Activated gamma-delta T cell (primary cell): ENCODE results near the gene FANCE.

Experiments used
- DNase-seq: peaks from one replicate; lab custom pipeline; 2025; lab: John Stamatoyannopoulos, UW

FANCE gene

DNA sequence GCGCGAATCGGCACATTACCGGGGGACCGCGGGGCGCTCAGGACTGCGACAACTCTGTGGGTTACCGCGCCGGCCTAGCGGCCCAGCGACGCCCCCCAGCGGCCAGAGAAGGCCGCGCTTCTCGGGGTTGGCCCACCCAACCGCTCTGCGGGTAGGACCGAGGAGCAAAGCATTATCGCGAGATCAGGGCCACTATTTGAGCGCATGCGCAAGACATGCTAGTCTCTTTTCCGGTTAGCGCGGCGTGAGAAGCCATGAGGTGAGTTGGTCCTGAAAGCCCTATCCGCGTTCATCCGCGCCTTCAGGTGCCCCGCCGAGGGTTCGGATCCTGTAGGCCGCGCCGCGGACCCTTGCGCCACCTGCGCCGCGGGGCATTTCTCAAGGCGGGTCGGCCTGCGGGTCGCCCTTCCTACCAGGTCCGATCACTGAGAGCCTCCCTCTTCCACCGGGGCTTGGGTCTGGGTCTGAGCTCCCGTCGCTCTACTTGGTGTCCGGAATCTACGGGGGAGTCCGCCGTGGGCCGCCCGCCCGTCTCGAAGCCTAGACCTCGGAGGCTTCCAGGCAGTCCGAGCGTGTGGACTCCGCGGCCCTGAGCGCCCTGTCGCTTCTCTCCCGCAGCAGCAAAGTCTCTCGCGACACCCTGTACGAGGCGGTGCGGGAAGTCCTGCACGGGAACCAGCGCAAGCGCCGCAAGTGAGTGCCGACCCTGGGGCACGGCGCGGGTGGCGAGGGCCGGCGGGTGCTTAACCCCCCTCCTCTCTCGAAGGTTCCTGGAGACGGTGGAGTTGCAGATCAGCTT, 16.2 kb downstream of the FANCE start, which contains the start of gene RPL10A:
Gene RPL10A, plus strand, starts transcription at position 221 of the 799 bp plus-strand sequence. Its CDS starts 34 bp downstream, at position 255.
- DNase-seq = peak; percentile 82

DNA sequence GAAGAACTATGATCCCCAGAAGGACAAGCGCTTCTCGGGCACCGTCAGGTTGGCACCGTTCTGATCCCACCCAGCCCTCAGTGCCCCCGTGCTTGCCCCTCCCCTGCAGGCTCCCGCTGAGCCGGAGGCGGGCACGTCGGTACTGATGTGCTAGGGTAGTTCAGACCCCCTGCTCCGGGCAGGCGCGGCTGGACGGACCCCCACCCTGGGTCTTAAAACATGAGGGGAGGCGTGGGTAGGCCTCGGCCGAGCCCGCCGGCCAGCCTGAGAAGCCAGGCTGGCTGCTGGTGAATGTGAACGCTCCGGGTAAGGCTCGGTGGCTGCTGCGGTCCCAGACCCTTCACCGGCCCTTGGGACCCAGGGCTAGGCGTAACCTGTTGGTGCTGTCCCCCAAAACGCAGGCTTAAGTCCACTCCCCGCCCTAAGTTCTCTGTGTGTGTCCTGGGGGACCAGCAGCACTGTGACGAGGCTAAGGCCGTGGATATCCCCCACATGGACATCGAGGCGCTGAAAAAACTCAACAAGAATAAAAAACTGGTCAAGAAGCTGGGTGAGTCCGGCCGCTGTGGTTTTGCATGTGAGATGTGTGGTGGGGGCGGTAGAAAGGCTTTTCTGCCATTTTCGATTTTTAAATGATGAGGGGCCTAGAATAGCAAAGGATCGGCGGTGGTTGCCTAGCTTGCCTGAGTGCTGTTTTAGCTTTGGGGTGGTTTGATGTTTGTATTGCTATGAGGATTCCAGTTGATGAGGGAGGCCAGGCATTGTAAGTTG, 17.0 kb downstream of the FANCE start:
- no peak for DNase-seq

DNA sequence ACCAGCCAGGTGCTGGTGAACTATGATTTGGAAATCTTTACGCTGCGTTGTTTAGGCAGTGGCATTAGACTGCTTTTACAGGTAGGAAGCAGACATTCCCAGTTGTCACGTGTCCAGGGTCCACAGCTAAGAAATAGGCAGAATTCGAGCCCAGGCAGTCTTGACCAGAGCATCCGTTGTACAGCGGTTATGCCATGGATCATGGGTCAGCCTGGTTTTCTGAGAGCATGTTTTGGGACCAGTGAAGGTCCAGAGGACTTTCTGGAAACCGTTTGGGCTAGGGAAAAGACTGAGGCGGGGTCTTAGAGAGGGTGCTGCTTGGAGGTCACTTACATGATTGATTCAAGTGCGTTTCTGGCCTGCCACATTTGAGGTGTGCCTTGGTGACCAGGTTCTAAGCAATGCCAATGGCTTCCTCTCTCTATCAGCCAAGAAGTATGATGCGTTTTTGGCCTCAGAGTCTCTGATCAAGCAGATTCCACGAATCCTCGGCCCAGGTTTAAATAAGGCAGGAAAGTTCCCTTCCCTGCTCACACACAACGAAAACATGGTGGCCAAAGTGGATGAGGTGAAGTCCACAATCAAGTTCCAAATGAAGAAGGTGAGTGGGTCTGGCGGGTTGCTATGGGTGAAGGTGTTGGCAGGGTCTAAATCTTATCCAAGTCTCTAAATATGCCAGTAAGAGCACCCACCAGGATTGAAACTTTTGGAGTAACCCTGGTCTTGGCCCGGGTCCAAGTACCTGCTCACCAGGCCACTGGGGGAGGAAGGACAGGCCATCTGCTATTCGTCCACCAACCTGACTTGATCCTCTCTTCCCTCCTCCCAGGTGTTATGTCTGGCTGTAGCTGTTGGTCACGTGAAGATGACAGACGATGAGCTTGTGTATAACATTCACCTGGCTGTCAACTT, 17.9 kb downstream of the FANCE start:
- no peak for DNase-seq

DNA sequence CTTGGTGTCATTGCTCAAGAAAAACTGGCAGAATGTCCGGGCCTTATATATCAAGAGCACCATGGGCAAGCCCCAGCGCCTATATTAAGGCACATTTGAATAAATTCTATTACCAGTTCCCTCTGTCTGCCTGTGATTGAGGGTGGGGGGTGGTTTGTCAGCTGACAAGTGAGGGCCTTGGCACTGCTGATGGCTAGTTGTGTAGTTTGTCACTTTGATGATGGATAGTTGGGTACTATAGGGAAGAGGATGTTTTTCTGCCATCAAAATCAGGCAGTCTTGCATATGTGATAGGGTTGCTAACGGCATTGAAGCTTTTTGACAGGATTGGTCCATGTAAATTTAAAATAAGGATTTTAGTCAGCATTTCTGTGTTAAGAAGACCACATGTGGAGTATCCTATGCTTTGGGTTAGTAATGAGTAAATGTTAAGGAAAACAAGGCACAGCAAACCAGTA, 18.6 kb downstream of the FANCE start:
- no peak for DNase-seq

DNA sequence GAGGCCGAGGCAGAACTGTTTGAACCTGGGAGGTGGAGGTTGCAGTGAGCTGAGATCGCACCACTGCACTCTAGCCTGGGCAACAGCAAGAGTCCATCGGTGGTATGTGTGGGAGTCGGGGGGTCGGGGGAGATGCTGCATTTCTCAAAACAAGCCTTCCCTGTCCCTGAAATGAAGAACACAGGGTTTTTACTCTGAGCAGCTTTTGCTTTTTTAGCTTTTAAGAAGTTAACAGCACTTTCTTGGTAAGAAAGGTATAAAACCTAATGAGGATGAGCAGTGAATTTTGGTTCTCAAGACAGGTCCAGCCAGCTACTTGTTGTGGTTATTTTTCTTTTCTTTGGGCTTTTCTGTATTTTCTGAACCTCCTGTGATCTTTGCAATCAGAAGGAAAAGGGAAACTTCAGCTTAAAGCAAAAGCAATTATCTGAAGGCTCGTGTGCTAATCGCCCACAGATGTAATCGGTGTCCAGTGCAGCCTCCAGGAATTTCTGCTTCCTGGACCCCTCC, 19.8 kb downstream of the FANCE start:
- DNase-seq = no peak

DNA sequence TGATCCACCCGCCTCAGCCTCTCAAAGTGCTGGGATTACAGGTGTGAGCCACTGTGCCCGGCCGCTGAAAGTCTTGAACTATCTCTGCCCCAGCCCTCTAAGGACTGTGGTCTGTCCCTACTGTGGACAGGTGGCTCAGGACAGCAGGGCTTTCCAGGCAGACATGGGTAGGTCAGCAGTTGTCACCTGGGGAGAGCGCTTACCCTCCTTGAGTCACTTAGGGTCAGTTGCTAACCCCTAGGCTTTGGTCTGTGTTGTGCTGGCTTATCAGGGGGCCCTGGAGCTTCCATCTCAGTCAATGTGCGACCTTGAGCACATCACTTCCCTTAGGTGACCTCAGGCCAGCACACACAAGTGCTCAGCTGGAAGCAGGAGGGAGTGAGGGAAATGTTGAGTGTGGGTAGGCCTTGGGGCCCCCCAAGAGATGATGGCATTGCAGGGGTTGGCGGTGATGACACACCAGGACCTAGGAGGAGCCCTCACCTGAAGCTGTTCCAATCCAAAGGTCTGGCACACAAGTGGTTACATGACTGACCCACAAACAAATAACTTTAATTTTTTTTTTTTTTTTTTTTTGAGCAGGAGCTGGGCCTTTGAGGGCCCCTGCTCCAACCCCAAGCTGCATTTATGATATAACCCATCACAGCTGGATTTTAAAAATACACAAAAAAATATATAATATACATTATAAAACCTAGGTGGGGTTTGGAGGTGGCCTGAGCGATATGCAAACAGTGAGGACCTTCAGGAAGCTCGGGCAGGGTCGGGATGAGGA, 21.1 kb downstream of the FANCE start:
- DNase-seq = no peak

DNA sequence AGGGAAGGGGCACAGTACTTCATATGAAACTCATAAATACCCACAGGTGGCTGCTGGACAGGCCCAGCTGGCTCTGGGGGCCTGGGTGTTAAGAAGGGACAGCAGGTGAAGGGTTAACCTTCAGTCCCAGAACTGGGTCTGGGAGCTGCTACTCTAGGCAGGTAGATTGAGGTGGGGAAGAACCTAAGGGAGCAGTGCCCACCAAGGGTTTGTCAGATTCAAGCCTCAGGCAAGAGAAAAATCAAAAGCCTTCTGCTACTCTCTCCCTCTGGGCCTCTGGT, 21.7 kb downstream of the FANCE start:
- DNase-seq = no peak

DNA sequence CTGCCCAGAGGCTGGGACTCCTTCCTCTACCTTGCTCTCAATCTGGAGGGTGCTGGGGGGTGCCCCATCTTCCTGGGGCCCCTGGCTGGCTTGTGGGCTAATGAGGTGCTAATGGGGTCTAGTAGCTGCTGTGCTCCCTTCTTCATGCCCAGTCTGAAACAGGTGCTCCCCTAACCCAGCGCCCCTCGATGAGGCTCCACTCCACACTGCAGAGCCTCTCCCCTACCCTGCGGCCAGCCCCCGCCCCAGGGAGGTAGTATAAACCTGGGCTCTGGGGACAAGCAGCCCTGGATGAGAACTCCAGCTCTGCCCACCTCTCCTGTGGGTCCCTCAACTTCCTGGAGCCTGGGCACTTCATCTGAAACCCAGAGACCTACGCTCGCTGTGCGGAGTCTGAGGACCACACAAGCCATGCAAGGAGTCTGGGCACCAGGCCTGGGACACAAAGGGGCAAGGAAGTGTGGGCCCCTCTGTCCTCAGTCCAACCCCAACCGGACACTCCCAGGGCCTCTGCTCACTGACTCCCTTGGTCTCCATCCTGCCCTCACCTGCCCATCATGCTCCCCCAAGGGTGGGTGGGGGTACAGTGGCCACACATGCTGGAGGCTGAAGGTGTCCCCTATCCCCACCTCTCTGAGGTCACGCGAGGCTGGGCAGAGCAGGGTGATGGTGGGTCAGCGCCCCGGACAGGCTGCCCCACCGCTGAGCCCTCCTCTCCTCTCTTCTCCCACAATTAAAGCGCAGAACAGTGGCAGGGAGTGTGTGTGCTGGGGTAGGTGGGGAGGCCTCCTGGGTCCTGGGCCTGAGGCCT, 22.2 kb downstream of the FANCE start:
- DNase-seq = no peak

DNA sequence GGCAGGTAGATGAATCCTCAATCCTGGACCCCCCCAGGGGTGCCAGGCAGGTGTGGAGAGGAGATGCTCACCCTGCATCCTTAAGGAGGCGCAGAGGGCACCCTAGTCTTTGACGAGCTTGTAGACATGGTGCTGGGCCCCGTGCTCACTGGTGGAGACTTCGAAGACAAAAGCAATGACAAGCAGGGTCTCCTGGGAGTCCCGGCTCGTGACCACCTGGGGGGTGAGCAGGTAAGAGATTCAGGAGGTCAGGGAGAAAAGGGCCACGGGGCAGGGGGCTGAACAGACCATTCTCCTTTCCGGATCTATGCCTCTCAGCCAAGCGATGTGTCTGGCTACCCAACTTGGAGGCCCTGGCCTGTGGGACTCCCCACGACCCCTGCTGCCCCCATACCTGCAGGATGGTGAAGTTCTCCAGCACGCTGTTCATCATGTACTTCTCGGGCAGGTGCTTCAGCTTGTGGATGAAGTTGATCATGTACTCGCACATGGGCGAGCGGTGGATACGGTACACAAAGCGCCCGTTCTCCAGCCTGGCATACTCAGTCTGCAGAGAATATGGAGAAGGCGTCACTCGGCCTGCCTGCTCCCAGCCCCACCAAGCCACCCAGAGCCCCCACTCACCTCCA, 22.9 kb downstream of the FANCE start:
- DNase-seq = no peak

DNA sequence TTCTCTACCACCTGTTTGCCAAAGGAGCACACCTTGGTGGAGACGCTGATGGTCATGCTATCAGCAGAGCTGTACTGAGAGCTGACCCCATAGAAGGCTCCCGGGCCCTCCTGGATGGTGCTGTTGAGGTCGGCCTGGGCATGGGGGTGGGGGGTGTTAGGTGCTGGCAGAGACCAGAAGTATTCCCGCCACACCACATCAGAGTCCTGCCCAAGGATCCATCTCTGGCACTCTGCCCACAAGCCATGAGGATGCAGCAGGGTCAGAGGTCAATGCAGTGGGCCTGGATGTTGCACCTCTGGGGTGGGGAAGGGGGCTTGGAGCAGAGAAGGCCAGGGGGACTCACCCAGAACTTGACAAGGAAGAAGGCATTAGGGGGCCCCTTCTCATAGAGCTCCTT, 23.4 kb downstream of the FANCE start:
- no peak for DNase-seq

DNA sequence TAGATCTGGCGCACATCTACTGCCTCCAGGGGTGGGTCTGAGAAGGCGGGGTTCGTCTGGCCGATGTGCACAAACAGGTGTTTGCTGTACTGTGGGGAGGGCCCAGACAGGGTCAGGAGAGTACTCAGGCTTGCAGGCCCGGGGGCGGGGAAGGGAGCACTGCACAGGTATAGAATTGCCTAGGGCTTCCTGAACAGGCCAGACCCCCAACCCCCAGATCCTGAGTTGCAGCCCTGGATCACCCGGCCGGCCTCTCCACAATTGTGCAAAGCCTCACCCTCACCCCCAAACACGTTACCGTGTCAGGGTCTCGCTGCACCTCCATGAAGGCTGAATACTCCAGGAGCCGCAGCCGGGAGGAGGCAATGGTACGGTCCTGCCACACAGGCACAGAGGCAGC, 23.9 kb downstream of the FANCE start:
- DNase-seq = no peak

DNA sequence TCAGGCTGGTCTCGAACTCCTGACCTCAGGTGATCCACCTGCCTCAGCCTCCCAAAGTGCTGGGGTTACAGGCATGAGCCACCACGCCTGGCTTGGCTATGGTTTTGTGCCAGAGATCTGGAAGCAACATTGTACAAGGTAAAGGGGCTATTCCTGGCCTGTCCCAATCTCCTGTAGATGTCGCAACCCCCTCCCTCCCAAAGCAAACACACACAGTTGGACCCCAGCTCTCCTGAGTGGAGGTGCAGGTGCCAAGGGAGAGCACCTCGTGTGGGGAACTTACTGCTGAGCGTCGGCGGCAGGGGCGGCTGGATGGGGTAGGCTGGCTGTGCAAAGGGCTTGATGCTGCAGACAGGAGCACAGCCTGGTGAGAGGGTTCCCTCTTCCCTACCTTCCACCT, 24.9 kb downstream of the FANCE start:
- DNase-seq = no peak

DNA sequence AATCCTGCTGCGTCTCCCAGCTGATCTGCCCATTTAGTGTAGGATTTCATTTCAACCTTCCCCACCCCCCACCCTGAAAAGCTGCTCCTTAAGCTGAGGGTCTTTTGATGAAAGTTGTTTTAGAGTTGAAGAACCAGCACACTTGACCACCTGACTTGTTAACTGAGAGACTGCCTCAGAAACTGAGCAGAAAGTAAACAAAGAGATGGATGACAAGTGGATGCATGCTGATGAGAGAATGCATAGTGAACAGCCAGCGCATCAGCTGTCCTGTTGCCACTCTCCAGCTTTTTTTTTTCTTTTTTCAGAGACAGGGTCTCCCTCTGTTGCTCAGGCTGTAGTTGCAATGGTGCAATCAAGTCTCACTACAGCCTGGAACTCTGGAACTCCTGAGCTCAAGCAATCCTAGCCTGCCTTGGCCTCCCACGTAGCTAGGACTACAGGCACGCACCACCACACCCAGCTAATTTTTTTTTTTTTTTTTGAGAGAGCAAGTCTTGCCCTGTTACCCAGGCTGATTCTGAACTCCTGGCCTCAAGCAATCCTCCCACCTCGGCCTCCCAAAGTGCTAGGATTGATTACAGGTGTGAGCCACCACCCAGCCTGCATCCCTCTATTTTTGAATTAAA, 25.5 kb downstream of the FANCE start:
- no peak for DNase-seq

DNA sequence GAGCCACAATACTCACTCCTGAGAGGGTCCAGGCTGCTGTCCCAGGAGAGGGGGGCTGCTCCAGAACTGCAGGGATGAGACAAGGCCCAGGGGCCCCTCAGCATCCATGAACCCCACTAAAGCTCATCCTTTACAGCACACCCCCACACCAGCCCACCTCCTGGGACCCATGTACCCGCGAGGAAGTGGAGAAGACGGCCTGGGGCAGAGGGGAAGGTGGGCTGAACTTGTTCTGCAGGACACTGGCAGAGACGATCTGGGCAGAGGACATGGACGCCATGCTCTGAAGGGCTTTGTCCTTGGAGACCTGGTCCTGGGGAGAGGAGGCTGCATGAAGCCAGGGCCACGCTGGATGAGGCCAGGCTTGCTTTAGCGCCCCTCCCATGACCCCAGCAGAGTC, 26.1 kb downstream of the FANCE start:
- no peak for DNase-seq

DNA sequence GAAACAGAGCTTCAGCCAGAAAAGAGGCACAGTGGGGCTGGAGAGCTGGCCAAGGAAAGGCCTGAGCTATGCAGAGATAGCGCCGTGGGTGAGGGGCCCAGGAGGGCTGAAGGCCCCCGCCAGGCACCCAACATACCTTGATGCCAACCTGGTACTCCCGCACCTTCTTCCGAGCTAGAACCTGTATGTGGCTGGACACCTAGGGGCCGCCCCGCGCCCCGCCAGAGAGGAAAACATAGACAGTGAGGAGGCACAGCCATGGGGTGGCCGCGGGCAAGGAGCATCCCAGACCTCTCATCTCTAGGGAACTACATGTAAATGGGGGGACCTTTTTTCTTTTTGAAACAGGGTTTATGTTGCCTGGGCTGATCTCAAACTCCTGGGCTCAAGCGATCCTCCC, 28.0 kb downstream of the FANCE start:
- no peak for DNase-seq

DNA sequence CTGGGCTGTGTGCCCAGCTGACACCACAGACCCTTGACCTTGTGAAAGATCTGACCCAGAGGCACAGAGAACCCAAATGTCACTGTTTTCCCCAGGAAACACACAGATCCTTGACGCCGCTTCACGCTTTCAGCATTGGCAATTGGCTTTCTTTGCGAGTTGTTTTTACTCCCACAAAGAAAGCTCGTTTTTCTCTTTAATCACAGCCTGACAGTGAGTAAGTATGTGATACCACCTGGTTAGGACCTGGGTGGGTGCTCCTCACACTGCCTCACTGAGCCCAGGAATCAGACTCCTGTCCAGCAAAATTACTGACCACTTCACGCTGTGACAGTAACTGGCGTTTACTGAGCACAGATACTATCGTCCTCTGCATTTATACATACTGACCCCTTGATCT, 29.1 kb downstream of the FANCE start:
- DNase-seq = no peak

DNA sequence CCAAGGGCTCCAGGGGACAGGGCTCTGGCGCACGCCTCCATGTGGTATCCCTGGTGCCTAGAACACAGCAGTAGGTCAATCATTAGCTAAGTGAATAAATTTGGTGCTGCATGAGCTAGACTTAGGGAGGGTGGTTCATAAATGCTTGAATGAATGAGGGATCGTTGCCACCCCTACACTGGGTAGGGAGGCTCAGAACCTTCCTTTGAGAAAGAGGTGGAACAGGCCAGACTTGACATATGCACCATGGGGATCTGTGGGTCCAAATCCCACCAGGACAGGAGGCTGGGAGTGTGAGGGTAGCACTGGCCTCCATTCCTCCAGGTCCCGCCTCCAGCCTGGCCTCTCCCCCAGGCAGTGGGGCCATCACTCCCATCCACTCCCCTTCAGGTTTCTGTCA, 30.9 kb downstream of the FANCE start:
- no peak for DNase-seq

DNA sequence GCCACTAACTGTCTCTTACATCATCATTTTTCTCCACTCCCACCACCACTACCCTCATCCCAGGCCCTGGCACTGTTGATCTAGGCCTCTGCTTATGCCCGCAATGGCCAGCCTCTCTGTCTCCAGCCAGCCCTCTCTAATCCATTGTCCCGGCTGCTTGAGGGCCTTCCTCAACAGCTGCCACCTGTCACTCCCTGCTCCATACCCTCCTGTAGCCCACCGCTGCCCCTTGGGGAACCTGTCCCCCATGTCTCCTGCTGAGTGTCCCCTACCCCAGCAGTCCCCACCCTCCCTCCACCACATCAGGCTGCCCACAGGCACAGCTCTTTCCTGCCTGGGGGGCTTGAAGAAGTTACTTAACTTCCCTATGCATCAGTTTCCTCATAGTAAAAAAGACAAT, 31.4 kb downstream of the FANCE start:
- no peak for DNase-seq

DNA sequence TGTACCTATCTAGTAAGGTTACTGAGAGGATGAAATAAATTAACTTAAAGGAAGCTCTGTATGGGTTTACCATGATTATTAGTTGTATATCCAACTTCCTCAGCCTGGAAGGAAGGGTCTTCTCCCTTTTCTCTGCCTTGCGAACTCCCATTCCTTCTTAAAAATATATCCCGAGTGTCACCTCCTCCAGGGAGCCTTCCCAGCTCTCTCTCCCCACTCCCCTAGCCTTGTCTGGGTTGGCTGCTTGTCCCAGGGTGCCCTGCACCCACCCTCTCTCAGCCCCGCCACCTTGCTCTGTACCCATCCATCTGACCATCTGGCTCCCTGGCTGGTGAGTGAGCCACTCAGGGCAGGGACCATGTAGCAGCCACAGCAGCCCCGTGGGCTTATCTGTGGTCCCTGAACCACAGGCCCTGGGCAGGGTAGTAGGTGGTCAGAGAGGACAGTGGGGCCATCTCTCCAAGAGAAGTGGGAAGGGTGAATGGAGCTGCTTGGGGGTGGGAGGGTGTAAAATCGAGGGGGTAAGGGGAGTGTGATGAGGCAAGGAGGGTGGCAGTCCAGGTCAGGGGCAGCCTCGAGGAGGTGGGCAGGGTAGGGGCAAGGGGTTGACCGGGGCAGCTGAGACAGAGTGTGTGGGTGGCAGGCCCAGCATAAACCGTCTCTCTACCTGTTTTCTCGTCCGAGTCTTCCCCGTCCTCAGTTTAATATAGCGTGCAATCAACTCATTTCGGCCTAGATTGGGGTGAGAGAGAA, 31.9 kb downstream of the FANCE start:
- DNase-seq = no peak
